Measurements from ENCODE around the gene TMC5.
"Not testable (repeated sequence)": the region's sequence is repeated elsewhere in the genome, so short reads cannot be mapped to it uniquely, and the experiment has no call there.

TMC5 gene

GRCh38 chr16:19540241-19540970, 122.7 kb downstream of the TMC5 start:
- no peak for DNase-seq (ENCODE audit: insufficient read length, low spot score)
- FAIRE-seq: no peak
- no peak for TF ChIP-seq POLR2A (IDR thresholded peaks at IDR 0.05; ENCODE audit: low read depth, low read length)

GRCh38 chr16:19542138-19542821, 124.6 kb downstream of the TMC5 start:
- no peak for TF ChIP-seq POLR2A (IDR thresholded peaks at IDR 0.05; ENCODE audit: low read depth, low read length)
- FAIRE-seq: no peak
- no peak for DNase-seq (ENCODE audit: insufficient read length, low spot score)

- FAIRE-seq; DNase-seq (ENCODE audit: insufficient read length, low spot score): not testable (repeated sequence)
These were observed 125.8 kb downstream of the TMC5 start for GRCh38 chr16:19543278-19543996.

GRCh38 chr16:19548144-19548543, 130.5 kb downstream of the TMC5 start:
- DNase-seq (ENCODE audit: insufficient read length, low spot score): no peak
- TF ChIP-seq POLR2A (IDR thresholded peaks at IDR 0.05; ENCODE audit: low read depth, low read length): no peak
- no peak for FAIRE-seq

Data from H54 (cell line).